HG03025 (cell line): Measurements from ENCODE around the gene RTP3.
"Not testable (repeated sequence)": the region's sequence is repeated elsewhere in the genome, so short reads cannot be mapped to it uniquely, and the experiment has no call there.

Experiments
- ATAC-seq: cut with Tn5 transposase; IDR thresholded peaks from one replicate; pipeline ENCODE4 v1.9.1; 2021; ENCODE audit warnings: mild to moderate bottlenecking, moderate library complexity; ENCODE audit not compliant: unreplicated experiment, low FRiP score

Gene RTP3

GRCh38 chr3:46489875-46490274 is 7.9 kb upstream of the RTP3 start:
- no peak for ATAC-seq

GRCh38 chr3:46490338-46491084 is 7.3 kb upstream of the RTP3 start:
- no peak for ATAC-seq

GRCh38 chr3:46491089-46492070 is 6.4 kb upstream of the RTP3 start:
- ATAC-seq: no peak

- no peak for ATAC-seq
These were observed 4.8 kb upstream of the RTP3 start for GRCh38 chr3:46492890-46493547.

- not testable (repeated sequence) for ATAC-seq
These were observed 3.3 kb upstream of the RTP3 start for GRCh38 chr3:46494491-46494890.

GRCh38 chr3:46495901-46496456 is 1.8 kb upstream of the RTP3 start:
- no peak for ATAC-seq

- no peak for ATAC-seq
These were observed 825 bp upstream of the RTP3 start for GRCh38 chr3:46496746-46497555.

- ATAC-seq: no peak
These were observed 1.2 kb downstream of the RTP3 start for GRCh38 chr3:46498916-46499519.

- no peak for ATAC-seq
These were observed 3.2 kb downstream of the RTP3 start for GRCh38 chr3:46500656-46501635.

GRCh38 chr3:46501702-46502101 is 3.9 kb downstream of the RTP3 start:
- no peak for ATAC-seq

- no peak for ATAC-seq
These were observed 5.6 kb downstream of the RTP3 start for GRCh38 chr3:46503200-46503874.

GRCh38 chr3:46504789-46505188 is 7.0 kb downstream of the RTP3 start:
- no peak for ATAC-seq

GRCh38 chr3:46505953-46506352 is 8.2 kb downstream of the RTP3 start:
- no peak for ATAC-seq

GRCh38 chr3:46506526-46506925 is 8.8 kb downstream of the RTP3 start:
- ATAC-seq: no peak

GRCh38 chr3:46508850-46509591 is 11.2 kb downstream of the RTP3 start:
- no peak for ATAC-seq

- ATAC-seq: no peak
These were observed 11.9 kb downstream of the RTP3 start for GRCh38 chr3:46509661-46510187.
